ENCODE measurements around the gene MRPL18.
"Not testable (repeated sequence)": the region's sequence is repeated elsewhere in the genome, so short reads cannot be mapped to it uniquely, and the experiment has no call there.

Gene MRPL18

GRCh38 chr6:159806021-159806458 is 15.8 kb downstream of the MRPL18 start:
- peak; percentile 20 for DNase-seq (ENCODE audit: low read depth)
- H3K4me3 ChIP-seq (ENCODE audit: control insufficient read depth, low read depth, low read length) = no peak overlapping the region
- TF ChIP-seq CTCF (conservative IDR thresholded peaks at IDR 0.05; ENCODE audit: control insufficient read depth, insufficient read depth, low read depth, low read length) = no peak

DNA sequence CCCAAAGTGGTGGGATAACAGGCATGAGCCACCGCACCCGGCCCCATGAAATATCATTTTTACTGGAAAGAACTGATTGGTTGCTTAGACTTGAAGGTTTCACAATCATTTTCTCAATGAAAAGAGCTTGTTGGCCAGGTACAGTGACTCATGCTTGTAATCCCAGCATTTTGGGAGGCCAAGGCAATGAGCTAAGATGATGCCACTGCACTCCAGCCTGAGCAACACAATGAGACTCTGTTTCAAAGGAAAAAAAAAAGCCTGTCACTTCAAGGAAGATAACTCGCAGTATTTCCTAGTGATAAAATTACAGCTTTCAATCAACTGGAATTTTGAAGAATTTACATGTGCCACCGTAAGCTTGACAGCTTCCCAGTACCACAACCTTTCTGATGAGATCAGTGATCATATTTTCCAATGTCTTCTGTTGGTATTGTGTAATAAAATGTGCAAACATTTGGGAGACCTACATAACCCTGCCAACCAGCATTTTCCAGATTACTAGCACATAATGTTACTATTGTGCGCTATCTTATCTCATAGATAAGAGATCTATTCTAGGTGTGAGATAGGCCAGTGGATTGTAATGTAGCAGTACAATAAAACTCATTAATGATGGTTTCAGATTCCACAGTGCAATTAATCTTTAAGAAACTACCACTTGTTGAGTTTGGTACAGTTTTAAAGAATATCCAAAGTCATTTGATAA is 17.0 kb downstream of the MRPL18 start:
- no peak for TF ChIP-seq CTCF (conservative IDR thresholded peaks at IDR 0.05; ENCODE audit: control insufficient read depth, insufficient read depth, low read depth, low read length)
- H3K4me3 ChIP-seq (ENCODE audit: control insufficient read depth, low read depth, low read length) = no peak overlapping the region
- no peak for DNase-seq (ENCODE audit: low read depth)

GRCh38 chr6:159808647-159809046 is 18.4 kb downstream of the MRPL18 start:
- TF ChIP-seq CTCF (conservative IDR thresholded peaks at IDR 0.05; ENCODE audit: control insufficient read depth, insufficient read depth, low read depth, low read length) = no peak
- no peak overlapping the region for H3K4me3 ChIP-seq (ENCODE audit: control insufficient read depth, low read depth, low read length)
- DNase-seq (ENCODE audit: low read depth) = no peak

DNA sequence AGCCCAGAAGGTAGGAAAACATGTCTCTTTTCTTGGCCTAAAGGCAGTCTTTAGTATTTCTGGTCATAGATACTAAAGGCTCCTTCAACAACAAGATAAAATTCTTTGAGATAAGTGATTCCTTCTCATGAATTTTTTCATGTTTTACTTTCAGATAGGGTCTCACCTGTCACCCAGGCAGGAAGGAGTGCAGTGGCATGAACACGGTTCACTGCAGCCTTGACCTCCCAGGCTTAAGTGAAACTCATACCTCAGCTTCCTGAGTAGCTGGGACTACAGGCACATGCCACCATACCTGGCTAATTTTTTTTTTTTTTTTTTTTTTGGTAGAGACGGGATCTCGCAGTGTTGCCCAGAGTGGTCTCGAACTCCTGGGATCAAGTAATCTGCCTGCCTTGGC is 18.9 kb downstream of the MRPL18 start:
- no peak overlapping the region for H3K4me3 ChIP-seq (ENCODE audit: control insufficient read depth, low read depth, low read length)
- no peak for TF ChIP-seq CTCF (conservative IDR thresholded peaks at IDR 0.05; ENCODE audit: control insufficient read depth, insufficient read depth, low read depth, low read length)
- no peak for DNase-seq (ENCODE audit: low read depth)

GRCh38 chr6:159813781-159814180 is 23.5 kb downstream of the MRPL18 start:
- no peak for DNase-seq (ENCODE audit: low read depth)
- no peak for TF ChIP-seq CTCF (conservative IDR thresholded peaks at IDR 0.05; ENCODE audit: control insufficient read depth, insufficient read depth, low read depth, low read length)
- H3K4me3 ChIP-seq (ENCODE audit: control insufficient read depth, low read depth, low read length) = no peak overlapping the region

- no peak overlapping the region for H3K4me3 ChIP-seq (ENCODE audit: control insufficient read depth, low read depth, low read length)
- no peak for TF ChIP-seq CTCF (conservative IDR thresholded peaks at IDR 0.05; ENCODE audit: control insufficient read depth, insufficient read depth, low read depth, low read length)
- no peak for DNase-seq (ENCODE audit: low read depth)
Measured at GRCh38 chr6:159815410-159815809, 25.1 kb downstream of the MRPL18 start.

DNA sequence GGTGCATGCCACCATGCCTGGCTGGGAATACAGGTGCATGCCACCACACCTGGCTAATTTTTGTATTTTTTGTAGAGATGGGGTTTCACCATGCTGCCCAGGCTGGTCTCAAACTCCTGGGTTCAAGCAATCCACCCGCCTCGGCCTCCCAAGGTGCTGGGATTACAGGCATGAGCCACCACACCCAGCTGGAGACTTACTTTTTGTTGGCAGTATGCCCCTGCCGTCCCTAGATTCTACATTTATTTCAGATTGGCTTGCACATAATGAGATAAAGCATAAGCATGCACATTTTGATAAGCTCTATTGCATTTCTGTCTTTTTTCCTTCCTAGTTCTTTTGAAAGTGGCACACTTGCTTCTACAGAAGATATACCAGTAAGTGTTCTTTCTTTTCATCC is 26.5 kb downstream of the MRPL18 start:
- H3K4me3 ChIP-seq (ENCODE audit: control insufficient read depth, low read depth, low read length); DNase-seq (ENCODE audit: low read depth): not testable (repeated sequence)

Measured in fibroblast of mammary gland (primary cell).